ENCODE results near the gene CD274.
"Not testable (repeated sequence)": the region's sequence is repeated elsewhere in the genome, so short reads cannot be mapped to it uniquely, and the experiment has no call there.

Gene CD274

GRCh38 chr9:5466766-5467165, 16.4 kb downstream of the CD274 start:
- no peak for DNase-seq (ENCODE audit: low read depth in 2 of 2)

- DNase-seq (ENCODE audit: low read depth in 2 of 2) = no peak
Observed at GRCh38 chr9:5468850-5469249, 18.5 kb downstream of the CD274 start.

- no peak for DNase-seq (ENCODE audit: low read depth in 2 of 2)
Observed at GRCh38 chr9:5470122-5470521, 19.8 kb downstream of the CD274 start.

- no peak for DNase-seq (ENCODE audit: low read depth in 2 of 2)
Observed at GRCh38 chr9:5470816-5471215, 20.5 kb downstream of the CD274 start.

- DNase-seq (ENCODE audit: low read depth in 2 of 2) = not testable (repeated sequence)
Observed at GRCh38 chr9:5475611-5476010, 25.3 kb downstream of the CD274 start.

- DNase-seq (ENCODE audit: low read depth in 2 of 2) = no peak
Observed at GRCh38 chr9:5478206-5478605, 27.9 kb downstream of the CD274 start.

GRCh38 chr9:5479994-5480694, 29.8 kb downstream of the CD274 start:
- no peak for DNase-seq (ENCODE audit: low read depth in 2 of 2)

- no peak for DNase-seq (ENCODE audit: low read depth in 2 of 2)
Observed at GRCh38 chr9:5480919-5481318, 30.6 kb downstream of the CD274 start.

GRCh38 chr9:5481322-5482040, 31.1 kb downstream of the CD274 start:
- DNase-seq (ENCODE audit: low read depth in 2 of 2) = no peak

- no peak for DNase-seq (ENCODE audit: low read depth in 2 of 2)
Observed at GRCh38 chr9:5482194-5482593, 31.9 kb downstream of the CD274 start.

- DNase-seq (ENCODE audit: low read depth in 2 of 2) = no peak
Observed at GRCh38 chr9:5483306-5483705, 33.0 kb downstream of the CD274 start.

GRCh38 chr9:5485378-5486085, 35.2 kb downstream of the CD274 start:
- no peak for DNase-seq (ENCODE audit: low read depth in 2 of 2)

GRCh38 chr9:5486988-5487387, 36.6 kb downstream of the CD274 start:
- DNase-seq (ENCODE audit: low read depth in 2 of 2) = no peak

- no peak for DNase-seq (ENCODE audit: low read depth in 2 of 2)
Observed at GRCh38 chr9:5488221-5489008, 38.1 kb downstream of the CD274 start.

GRCh38 chr9:5489630-5490490, 39.5 kb downstream of the CD274 start:
- no peak for DNase-seq (ENCODE audit: low read depth in 2 of 2)

- no peak for DNase-seq (ENCODE audit: low read depth in 2 of 2)
Observed at GRCh38 chr9:5492965-5493678, 42.8 kb downstream of the CD274 start.

- DNase-seq (ENCODE audit: low read depth in 2 of 2) = peak in 1 of 2 donors; percentile 15
Observed at GRCh38 chr9:5493679-5494511, 43.6 kb downstream of the CD274 start.

- not testable (repeated sequence) for DNase-seq (ENCODE audit: low read depth in 2 of 2)
Observed at GRCh38 chr9:5494765-5495164, 44.4 kb downstream of the CD274 start.

- DNase-seq (ENCODE audit: low read depth in 2 of 2) = no peak
Observed at GRCh38 chr9:5499157-5499556, 48.8 kb downstream of the CD274 start.

All from stimulated activated CD8-positive, alpha-beta memory T cell treated with anti-CD3 and anti-CD28 coated beads, Interleukin-15, amount 100 ng/mL, for 48 hours (primary cell).